SK-N-SH treated with all-trans-retinoic acid at 6 μM for 48 hours (cell line): Measurements from ENCODE around the gene CCDC148.

ENCODE experiments used
- BACH2 ChIP-seq: fragments of 250-450 bp; sonication (Bioruptor Pico); IDR thresholded peaks from 2 replicates; pipeline ENCODE4 v1.9.0; 2021; ENCODE audit warnings: mild to moderate bottlenecking, borderline replicate concordance
- ZNF565 ChIP-seq: fragments of 450-650 bp; formaldehyde crosslinking; conservative IDR thresholded peaks from 2 replicates; pipeline ENCODE4 v1.5.0; 2020; ENCODE audit warnings: low read depth, mild to moderate bottlenecking, moderate library complexity

GRCh38 chr2:158484892-158485556 is 28.5 kb upstream of the CCDC148 start:
- no peak for TF ChIP-seq ZNF565 (CRISPR knock-in tag)
- no peak for TF ChIP-seq BACH2 (CRISPR knock-in tag)
